ENCODE measurements around the gene PLEKHN1.
"Not testable (repeated sequence)": the region's sequence is repeated elsewhere in the genome, so short reads cannot be mapped to it uniquely, and the experiment has no call there.

Gene PLEKHN1

GRCh38 chr1:975365-975764, 9.1 kb downstream of the PLEKHN1 start:
- Histone ChIP-seq H3K27ac (ENCODE audit: low read depth, low read length) (no peak overlapping the region), H3K9me3 (ENCODE audit: insufficient read depth, low read depth, low read length) (no peaks in the 10 kb centered on the region), H3K4me1 (ENCODE audit: insufficient read depth, low read length) (no peaks in the 10 kb centered on the region), H3K27me3 (ENCODE audit: insufficient read depth, low read length) (peaks cover 15% of the 10 kb centered on the region), H3K9ac (ENCODE audit: low read depth, low read length) (no peak overlapping the region), H3K36me3 (ENCODE audit: insufficient read depth, low read length) (no peaks in the 10 kb centered on the region), H3K4me3 (ENCODE audit: low read length) (no peak overlapping the region)
- 80% methylated on average over 9 of the region's 9 CpGs for WGBS

- 18% methylated on average over 40 of the region's 40 CpGs for WGBS
- H3K27me3 ChIP-seq (ENCODE audit: insufficient read depth, low read length) = peaks cover 15% of the 10 kb centered on the region
- no peak overlapping the region for H3K27ac ChIP-seq (ENCODE audit: low read depth, low read length)
Measured at GRCh38 chr1:975896-976683, 9.8 kb downstream of the PLEKHN1 start.

GRCh38 chr1:976791-977190, 10.5 kb downstream of the PLEKHN1 start:
- H3K4me3 ChIP-seq (ENCODE audit: low read length); H3K9me3 ChIP-seq (ENCODE audit: insufficient read depth, low read depth, low read length); H3K9ac ChIP-seq (ENCODE audit: low read depth, low read length); H3K4me1 ChIP-seq (ENCODE audit: insufficient read depth, low read length); H3K27ac ChIP-seq (ENCODE audit: low read depth, low read length); H3K36me3 ChIP-seq (ENCODE audit: insufficient read depth, low read length): not testable (repeated sequence)
- WGBS = no CpG with 5 or more reads among the region's 39 CpGs
- H3K27me3 ChIP-seq (ENCODE audit: insufficient read depth, low read length) = peaks cover 21% of the 10 kb centered on the region

More at GRCh38 chr1:975896-976683, 9.8 kb downstream of the PLEKHN1 start:
- H3K36me3 ChIP-seq (ENCODE audit: insufficient read depth, low read length) = no peaks in the 10 kb centered on the region
- peak overlapping the region; percentile 32; the same call in 1 of the 2 replicates for H3K4me3 ChIP-seq (ENCODE audit: low read length)
- no peaks in the 10 kb centered on the region for H3K9me3 ChIP-seq (ENCODE audit: insufficient read depth, low read depth, low read length)
- no peaks in the 10 kb centered on the region for H3K4me1 ChIP-seq (ENCODE audit: insufficient read depth, low read length)
- H3K9ac ChIP-seq (ENCODE audit: low read depth, low read length) = no peak overlapping the region

DNA sequence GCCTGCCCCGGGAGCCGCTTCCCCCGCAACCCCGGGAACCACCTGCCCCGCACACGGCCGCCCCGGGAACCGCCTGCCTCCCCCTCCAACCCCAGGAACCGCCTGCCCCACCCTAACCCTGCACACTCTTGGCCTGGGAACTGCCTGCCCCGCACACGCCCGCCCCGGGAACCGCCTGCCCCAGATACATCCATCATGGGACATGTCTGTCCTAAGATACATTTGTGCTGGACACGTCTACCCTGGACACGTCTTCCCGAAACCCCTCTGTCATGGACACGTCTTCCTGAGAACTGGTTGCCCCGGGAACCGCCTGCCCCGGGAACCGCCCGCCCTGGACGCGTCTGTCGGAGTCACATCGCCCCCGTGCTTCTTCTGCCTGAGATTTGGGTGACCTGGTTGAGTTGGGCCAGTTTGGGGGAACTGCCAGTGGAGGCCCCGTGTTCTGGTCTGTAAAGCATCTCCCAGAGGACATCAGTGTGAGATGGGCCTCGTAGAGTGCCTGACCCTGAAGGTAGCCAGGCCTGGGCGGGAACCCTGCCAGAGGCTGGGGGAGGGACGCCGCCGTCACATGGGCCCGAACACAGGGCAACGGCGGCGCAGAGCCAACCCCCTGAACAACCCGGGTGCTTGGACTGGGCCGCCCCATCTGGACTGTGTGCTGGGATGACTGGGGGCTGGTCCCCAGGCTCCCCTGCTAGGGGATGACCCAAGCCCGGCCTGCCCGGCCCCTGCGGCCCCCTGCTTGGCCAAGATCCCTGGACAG, 12.0 kb downstream of the PLEKHN1 start:
- Histone ChIP-seq H3K9me3 (ENCODE audit: insufficient read depth, low read depth, low read length) (no peaks in the 10 kb centered on the region), H3K36me3 (ENCODE audit: insufficient read depth, low read length) (no peaks in the 10 kb centered on the region), H3K4me1 (ENCODE audit: insufficient read depth, low read length) (no peaks in the 10 kb centered on the region), H3K27me3 (ENCODE audit: insufficient read depth, low read length) (peaks cover 33% of the 10 kb centered on the region), H3K4me3 (ENCODE audit: low read length) (no peak overlapping the region), H3K9ac (ENCODE audit: low read depth, low read length) (no peak overlapping the region), H3K27ac (ENCODE audit: low read depth, low read length) (no peak overlapping the region)
- 91% methylated on average over 44 of the region's 44 CpGs for WGBS

DNA sequence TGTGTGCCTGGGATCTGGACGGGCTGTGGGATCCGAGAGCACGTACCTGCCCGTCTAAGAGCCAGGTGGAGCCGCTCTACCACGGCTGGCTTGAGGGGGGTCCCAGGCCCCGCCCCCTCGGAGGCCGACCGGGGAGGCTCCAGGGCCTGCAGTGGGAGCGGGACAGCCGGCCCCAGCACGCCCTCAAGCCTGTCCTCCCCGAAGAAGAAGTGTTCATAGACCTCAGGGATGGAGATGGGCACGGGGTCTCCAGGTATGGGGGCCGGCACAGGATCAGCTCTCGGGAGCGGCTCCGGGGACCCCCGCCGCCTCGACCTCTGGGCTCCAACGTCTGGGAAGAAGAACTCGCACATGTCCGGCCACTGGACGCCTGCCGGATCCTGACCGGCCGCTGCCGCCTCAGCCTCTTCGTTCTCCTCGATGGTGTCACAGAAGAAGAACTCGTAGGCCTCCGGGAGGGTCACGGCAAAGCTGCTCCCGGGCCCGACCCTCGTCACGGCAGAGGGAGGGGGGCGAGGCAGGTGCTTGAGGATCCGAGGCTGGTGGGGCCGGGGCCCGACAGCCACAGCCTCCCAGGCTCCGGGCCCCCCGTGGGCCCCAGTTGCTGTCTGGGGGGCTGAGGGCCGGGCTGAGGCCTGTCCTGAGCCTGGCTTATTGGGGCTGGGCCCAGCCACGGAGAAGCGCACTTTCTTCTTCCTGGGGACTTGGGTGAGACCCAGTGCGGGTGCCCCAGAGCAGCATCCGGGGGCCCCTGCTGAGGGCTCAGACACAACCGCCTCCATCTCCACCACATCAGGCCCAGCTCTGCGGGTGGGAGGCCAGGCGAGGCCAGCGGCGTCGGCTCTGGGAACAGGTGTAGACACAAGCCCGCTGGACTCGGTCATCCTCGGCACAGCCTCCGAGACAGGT, 12.8 kb downstream of the PLEKHN1 start:
- Histone ChIP-seq H3K4me3 (ENCODE audit: low read length) (no peak overlapping the region), H3K27me3 (ENCODE audit: insufficient read depth, low read length) (peaks cover 38% of the 10 kb centered on the region), H3K9me3 (ENCODE audit: insufficient read depth, low read depth, low read length) (no peaks in the 10 kb centered on the region), H3K36me3 (ENCODE audit: insufficient read depth, low read length) (no peaks in the 10 kb centered on the region), H3K9ac (ENCODE audit: low read depth, low read length) (no peak overlapping the region), H3K27ac (ENCODE audit: low read depth, low read length) (no peak overlapping the region), H3K4me1 (ENCODE audit: insufficient read depth, low read length) (no peaks in the 10 kb centered on the region)
- WGBS = 91% methylated on average over 60 of the region's 60 CpGs

- no peak overlapping the region for H3K4me3 ChIP-seq (ENCODE audit: low read length)
- WGBS = 93% methylated on average over 9 of the region's 9 CpGs
Measured at GRCh38 chr1:979744-980072, 13.4 kb downstream of the PLEKHN1 start.

DNA sequence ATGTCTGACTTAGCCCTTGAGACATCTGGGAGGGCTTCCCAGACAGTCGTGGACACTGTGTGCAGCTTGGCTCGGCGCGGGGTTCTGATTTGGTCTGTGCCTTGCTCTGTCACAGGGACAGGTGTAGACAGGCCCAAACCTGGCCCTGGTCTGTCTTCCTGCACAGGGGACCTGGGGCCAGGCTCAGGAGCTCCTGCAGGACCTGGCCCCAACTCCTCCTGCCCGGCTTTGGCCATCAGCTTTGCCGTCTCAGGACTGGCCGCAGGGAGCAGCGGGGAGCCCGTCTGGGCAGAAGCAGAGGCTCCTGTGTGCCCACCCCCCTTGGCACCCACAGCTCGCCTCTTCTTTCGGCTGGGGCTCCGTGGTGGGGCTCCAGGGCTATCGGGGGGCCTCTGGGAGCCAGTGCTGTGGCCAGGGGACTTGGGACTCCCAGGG, 13.9 kb downstream of the PLEKHN1 start:
- no peak overlapping the region for H3K9ac ChIP-seq (ENCODE audit: low read depth, low read length)
- H3K36me3 ChIP-seq (ENCODE audit: insufficient read depth, low read length) = no peaks in the 10 kb centered on the region
- H3K4me1 ChIP-seq (ENCODE audit: insufficient read depth, low read length) = no peaks in the 10 kb centered on the region
- no peak overlapping the region for H3K4me3 ChIP-seq (ENCODE audit: low read length)
- WGBS = 90% methylated on average over 13 of the region's 13 CpGs
- no peaks in the 10 kb centered on the region for H3K9me3 ChIP-seq (ENCODE audit: insufficient read depth, low read depth, low read length)
- H3K27ac ChIP-seq (ENCODE audit: low read depth, low read length) = no peak overlapping the region
- H3K27me3 ChIP-seq (ENCODE audit: insufficient read depth, low read length) = peaks cover 45% of the 10 kb centered on the region

More at GRCh38 chr1:979744-980072, 13.4 kb downstream of the PLEKHN1 start:
- no peak overlapping the region for H3K27ac ChIP-seq (ENCODE audit: low read depth, low read length)
- no peaks in the 10 kb centered on the region for H3K4me1 ChIP-seq (ENCODE audit: insufficient read depth, low read length)
- no peak overlapping the region for H3K9ac ChIP-seq (ENCODE audit: low read depth, low read length)
- H3K27me3 ChIP-seq (ENCODE audit: insufficient read depth, low read length) = peaks cover 40% of the 10 kb centered on the region
- no peaks in the 10 kb centered on the region for H3K9me3 ChIP-seq (ENCODE audit: insufficient read depth, low read depth, low read length)
- no peaks in the 10 kb centered on the region for H3K36me3 ChIP-seq (ENCODE audit: insufficient read depth, low read length)

DNA sequence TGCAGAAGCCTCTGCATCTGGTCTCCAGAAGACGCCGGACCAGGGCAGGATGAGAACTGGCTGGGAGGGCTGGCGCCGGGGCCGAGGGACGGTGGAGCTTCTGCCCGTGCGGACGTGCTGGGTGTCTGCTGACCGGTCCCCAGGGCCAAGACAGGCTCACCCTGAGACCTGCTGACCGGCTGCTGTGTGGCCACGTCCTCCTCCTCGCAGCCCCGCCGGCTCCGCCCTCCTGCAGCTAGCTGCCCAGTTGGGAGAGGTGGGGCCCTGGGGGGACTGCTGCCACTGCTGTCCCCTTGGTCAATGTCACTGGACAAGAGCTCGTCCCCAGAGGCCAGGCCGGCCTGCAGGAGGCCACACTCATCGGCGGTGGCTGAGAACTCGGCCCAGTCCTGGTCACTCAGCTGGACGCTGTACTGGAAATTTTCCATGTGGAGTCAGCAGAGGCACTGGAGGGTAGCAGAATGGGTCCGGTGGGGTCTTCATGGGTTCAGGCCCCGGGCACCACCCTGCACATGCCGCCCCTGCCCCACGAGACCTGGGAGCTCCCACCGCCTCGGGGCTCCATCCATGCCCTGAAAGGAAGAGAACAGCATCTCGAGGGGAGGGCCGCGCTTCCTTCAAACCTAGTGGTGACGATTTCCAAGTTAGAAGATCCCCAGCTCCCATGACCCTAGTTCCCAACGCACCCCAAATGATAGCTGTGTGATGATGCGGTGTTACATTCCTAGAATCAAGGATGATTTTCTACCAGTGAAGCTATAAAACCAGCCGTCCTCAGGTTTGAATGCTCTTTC, 14.5 kb downstream of the PLEKHN1 start:
- Histone ChIP-seq H3K9ac (ENCODE audit: low read depth, low read length) (no peak overlapping the region), H3K4me1 (ENCODE audit: insufficient read depth, low read length) (no peaks in the 10 kb centered on the region), H3K27me3 (ENCODE audit: insufficient read depth, low read length) (peaks cover 47% of the 10 kb centered on the region), H3K27ac (ENCODE audit: low read depth, low read length) (no peak overlapping the region), H3K4me3 (ENCODE audit: low read length) (no peak overlapping the region), H3K9me3 (ENCODE audit: insufficient read depth, low read depth, low read length) (no peaks in the 10 kb centered on the region), H3K36me3 (ENCODE audit: insufficient read depth, low read length) (no peaks in the 10 kb centered on the region)
- WGBS = 90% methylated on average over 35 of the region's 35 CpGs

DNA sequence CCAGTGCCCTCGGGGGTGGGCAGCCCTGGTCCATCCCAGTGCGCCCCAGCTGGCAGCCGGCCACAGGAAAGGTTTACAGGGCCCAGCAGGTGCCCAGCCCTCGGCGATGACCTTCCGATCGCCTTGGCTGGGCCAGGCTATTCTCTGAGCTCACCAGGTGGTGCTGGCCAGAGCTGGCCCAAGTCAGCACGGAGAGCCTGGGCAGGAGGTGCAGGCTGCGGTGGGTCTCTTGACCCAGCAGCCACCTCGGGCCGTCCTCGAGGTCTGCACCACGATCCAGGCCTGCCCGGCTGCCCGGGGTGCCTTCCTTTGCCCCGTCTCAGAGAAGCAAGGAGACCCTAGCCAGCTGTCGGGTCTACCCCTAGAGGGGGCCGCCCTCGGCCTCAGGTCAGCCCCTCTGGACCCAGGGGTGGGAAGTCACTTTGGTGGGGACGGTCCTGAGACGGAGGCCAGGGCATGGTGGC, 15.2 kb downstream of the PLEKHN1 start:
- WGBS = 79% methylated on average over 21 of the region's 21 CpGs
- Histone ChIP-seq H3K27ac (ENCODE audit: low read depth, low read length) (no peak overlapping the region), H3K9me3 (ENCODE audit: insufficient read depth, low read depth, low read length) (no peaks in the 10 kb centered on the region), H3K27me3 (ENCODE audit: insufficient read depth, low read length) (peaks cover 47% of the 10 kb centered on the region), H3K4me3 (ENCODE audit: low read length) (no peak overlapping the region), H3K4me1 (ENCODE audit: insufficient read depth, low read length) (no peaks in the 10 kb centered on the region), H3K9ac (ENCODE audit: low read depth, low read length) (no peak overlapping the region), H3K36me3 (ENCODE audit: insufficient read depth, low read length) (no peaks in the 10 kb centered on the region)

DNA sequence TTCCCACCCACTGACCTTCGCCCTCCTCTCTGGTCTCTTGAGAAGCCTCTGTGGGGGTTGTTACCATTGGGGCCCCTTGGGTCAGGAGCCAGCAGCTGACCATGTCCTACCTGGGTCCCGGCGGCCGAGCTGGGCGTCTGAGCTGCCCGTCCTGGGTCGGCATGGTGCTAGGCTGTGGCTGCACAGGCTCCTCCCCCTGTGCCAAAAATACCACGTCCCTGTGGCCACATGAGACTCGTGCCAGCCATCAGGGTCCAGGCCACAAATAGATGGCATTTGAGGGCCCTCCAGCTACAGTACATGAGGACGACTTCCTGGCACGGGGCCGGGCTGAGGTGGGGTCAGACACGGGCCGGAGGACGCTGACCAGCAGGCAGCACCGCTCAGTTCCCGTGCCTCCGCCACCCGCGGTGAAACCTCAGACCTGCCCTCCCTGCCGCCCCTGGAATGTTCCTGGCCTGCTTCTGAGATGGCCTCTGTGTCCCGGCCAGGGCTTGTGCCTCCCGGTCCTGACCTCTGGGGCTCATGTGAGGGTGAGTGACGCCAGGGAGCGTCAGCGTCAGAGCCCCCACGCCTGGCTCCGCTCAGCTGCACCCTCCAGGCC, 15.8 kb downstream of the PLEKHN1 start, which contains the start of gene PERM1:
Gene PERM1 (minus strand): TSS at position 139 of the 604 bp plus-strand sequence. CDS start 1,064 bp downstream, outside the sequence.
- Histone ChIP-seq H3K27ac (ENCODE audit: low read depth, low read length) (no peak within 1 kb of the TSS), H3K9me3 (ENCODE audit: insufficient read depth, low read depth, low read length) (no peaks in the 10 kb centered on the region), H3K9ac (ENCODE audit: low read depth, low read length) (no peak within 1 kb of the TSS), H3K27me3 (ENCODE audit: insufficient read depth, low read length) (peaks cover 49% of the 10 kb centered on the region), H3K4me1 (ENCODE audit: insufficient read depth, low read length) (no peaks in the 10 kb centered on the region), H3K4me3 (ENCODE audit: low read length) (no peak within 1 kb of the TSS), H3K36me3 (ENCODE audit: insufficient read depth, low read length) (no peaks in the 10 kb centered on the region)
- WGBS = 84% methylated on average over 28 of the region's 28 CpGs

Data from HUES64 (cell line).